ENCODE results near the gene DPP7. TPM values are rescaled to one million over a fixed set of nuclear protein-coding genes. Genes with fewer than 3 reads are reported as not detected.

The DPP7 gene
- total RNA-seq (ENCODE audit: low replicate concordance), result 86.5 and 86.7 TPM in 2 replicates
- long read RNA-seq, partial matches to known transcripts, result 0 of 4 reads
- long read RNA-seq, other reads (novel, unspliced or antisense), result 2 of 4 reads

DNA sequence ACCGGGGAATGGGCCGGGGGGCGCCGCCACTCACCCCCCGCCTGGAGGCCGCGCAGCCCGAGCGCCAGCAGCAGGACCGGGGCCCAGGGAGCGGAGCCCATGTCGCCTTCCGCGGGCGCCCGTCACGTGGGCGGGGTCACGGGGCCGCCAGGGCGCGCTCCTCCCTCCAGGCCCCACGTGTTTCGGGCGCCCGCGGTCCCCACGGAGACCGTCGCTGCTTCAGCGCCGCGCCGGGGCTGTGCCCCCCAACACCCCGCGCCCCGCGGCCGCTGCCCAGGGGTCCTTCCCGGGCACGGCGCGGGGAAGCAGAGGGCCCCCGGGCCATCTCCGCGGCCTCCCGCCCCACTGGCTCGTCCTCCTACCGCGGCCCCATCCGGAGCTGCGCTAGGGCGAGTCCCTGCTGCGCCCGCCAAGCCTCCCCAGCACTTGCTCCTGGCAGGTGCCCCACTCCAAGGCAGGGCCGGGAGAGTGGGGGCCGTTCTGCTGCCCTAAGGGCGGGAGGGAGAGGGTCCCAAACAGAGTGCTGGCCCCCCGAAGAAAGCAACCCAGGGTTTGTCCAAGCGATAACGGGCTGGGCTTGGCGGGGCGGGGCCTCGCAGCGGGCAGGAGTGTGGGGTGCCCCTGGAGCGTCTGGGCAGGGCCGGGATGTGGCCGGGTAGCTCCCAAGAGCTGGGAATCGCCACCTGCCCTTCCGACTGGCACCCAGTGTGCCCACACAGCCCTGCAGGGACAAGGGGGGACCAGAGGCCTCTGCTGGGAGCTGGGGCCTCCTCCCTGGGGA lies at the start of gene DPP7:
DPP7 (minus strand) TSS at position 121 of the 781 bp plus-strand sequence; CDS start at position 101, 20 bp downstream.
- Mint-ChIP-seq H3K27me3 (peaks cover 3% of the 10 kb centered on the region), H3K9me3 (no peaks in the 10 kb centered on the region), H3K4me1 (ENCODE audit: unreplicated experiment) (peaks cover 6% of the 10 kb centered on the region), H3K4me3 (peak within 1 kb of the TSS; percentile 72), H3K36me3 (no peaks in the 10 kb centered on the region), H3K27ac (no peak within 1 kb of the TSS)
- no peak for TF ChIP-seq CTCF (conservative IDR thresholded peaks at IDR 0.05)
- DNase-seq (ENCODE audit: extremely low spot score, unreplicated experiment), result no peak

DNA sequence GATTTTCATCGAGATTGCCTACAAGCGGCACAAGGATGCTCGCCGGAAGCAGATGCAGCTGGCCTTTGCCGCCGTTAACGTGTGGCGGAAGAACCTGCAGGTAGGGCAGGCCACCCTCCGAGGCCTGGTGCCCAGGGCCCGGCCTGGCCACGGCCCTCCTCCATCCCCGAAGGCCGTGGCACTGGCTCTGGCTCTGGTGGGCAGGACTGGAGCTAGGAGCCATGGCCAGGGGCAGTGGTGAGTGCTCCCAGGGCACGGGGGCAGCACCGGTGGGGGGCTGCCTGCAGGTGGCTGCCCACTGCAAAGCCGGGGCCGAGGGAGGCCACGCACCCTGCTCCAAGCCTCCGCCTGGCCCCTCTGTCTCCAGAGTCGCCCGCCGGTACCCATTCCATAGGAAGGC lies 49.3 kb upstream of the DPP7 start:
- TF ChIP-seq CTCF (conservative IDR thresholded peaks at IDR 0.05), result no peak
- no peaks in the 10 kb centered on the region for H3K9me3 Mint-ChIP-seq
- no peaks in the 10 kb centered on the region for H3K4me1 Mint-ChIP-seq (ENCODE audit: unreplicated experiment)
- H3K27ac Mint-ChIP-seq, result no peak overlapping the region
- H3K27me3 Mint-ChIP-seq, result peaks cover 68% of the 10 kb centered on the region
- H3K36me3 Mint-ChIP-seq, result no peaks in the 10 kb centered on the region
- DNase-seq (ENCODE audit: extremely low spot score, unreplicated experiment), result no peak
- H3K4me3 Mint-ChIP-seq, result peak overlapping the region; percentile 60

DNA sequence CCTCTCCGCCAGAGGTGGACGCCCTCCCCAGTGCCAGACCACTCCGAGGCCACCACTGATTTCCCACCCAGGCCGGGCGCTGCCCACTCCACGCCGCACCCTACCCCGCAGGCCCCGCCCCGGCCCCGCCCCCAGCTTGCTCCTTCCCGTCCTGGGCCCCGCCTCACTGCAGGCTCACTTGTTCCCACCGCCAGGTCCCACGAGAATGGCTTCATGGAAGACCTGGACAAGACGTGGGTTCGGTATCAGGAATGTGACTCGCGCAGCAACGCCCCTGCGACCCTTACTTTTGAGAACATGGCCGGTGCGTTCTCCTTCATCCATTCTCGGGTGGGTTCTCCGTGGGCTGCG lies 48.8 kb upstream of the DPP7 start:
- peak overlapping the region; percentile 60 for H3K4me3 Mint-ChIP-seq
- TF ChIP-seq CTCF (conservative IDR thresholded peaks at IDR 0.05), result no peak
- H3K27ac Mint-ChIP-seq, result no peak overlapping the region
- peaks cover 73% of the 10 kb centered on the region for H3K27me3 Mint-ChIP-seq
- no peaks in the 10 kb centered on the region for H3K9me3 Mint-ChIP-seq
- no peaks in the 10 kb centered on the region for H3K4me1 Mint-ChIP-seq (ENCODE audit: unreplicated experiment)
- H3K36me3 Mint-ChIP-seq, result no peaks in the 10 kb centered on the region
- no peak for DNase-seq (ENCODE audit: extremely low spot score, unreplicated experiment)

GRCh38 chr9:137162505-137163364 lies 48.2 kb upstream of the DPP7 start:
- DNase-seq (ENCODE audit: extremely low spot score, unreplicated experiment), result no peak
- Mint-ChIP-seq H3K9me3 (no peaks in the 10 kb centered on the region), H3K4me3 (peak overlapping the region; percentile 74), H3K27ac (no peak overlapping the region), H3K4me1 (ENCODE audit: unreplicated experiment) (no peaks in the 10 kb centered on the region), H3K27me3 (peaks cover 78% of the 10 kb centered on the region), H3K36me3 (no peaks in the 10 kb centered on the region)
- no peak for TF ChIP-seq CTCF (conservative IDR thresholded peaks at IDR 0.05)

DNA sequence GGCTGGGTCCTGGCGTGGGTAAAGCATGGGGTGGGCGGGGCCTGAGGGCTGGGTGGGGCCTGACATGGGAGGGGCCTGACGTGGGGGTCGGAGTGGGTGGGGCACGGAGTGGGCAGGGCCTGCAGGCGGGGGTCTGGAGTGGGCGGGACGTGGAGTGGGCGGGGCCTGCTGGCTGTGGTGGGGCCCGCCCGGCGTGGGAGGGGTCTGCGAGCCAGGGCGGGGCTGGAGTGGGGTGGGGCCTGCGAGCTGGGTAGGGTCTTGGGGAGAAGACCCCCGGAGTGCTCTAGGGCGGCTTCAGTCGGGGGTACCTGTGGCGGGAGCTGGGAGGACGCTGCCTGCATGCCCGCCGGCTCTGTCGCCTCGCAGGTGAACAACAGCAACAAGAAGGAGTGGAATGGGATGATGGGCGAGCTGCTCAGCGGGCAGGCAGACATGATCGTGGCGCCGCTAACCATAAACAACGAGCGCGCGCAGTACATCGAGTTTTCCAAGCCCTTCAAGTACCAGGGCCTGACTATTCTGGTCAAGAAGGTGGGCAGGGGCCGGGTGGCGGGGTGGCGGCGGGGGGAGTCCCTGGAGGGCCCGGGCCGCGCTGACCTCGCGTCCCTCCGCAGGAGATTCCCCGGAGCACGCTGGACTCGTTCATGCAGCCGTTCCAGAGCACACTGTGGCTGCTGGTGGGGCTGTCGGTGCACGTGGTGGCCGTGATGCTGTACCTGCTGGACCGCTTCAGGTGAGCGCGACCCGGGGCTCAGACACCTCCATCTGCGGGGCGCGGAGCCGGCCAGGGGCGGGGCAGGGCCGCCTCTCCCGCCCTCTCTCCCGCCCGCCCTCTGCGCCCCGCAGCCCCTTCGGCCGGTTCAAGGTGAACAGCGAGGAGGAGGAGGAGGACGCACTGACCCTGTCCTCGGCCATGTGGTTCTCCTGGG lies 47.3 kb upstream of the DPP7 start:
- Mint-ChIP-seq H3K9me3 (no peaks in the 10 kb centered on the region), H3K27me3 (peaks cover 81% of the 10 kb centered on the region), H3K27ac (no peak overlapping the region), H3K4me3 (no peak overlapping the region), H3K4me1 (ENCODE audit: unreplicated experiment) (no peaks in the 10 kb centered on the region), H3K36me3 (no peaks in the 10 kb centered on the region)
- no peak for TF ChIP-seq CTCF (conservative IDR thresholded peaks at IDR 0.05)
- DNase-seq (ENCODE audit: extremely low spot score, unreplicated experiment), result no peak
